ENCODE data around the gene FHL1.
"Not testable (repeated sequence)": the region's sequence is repeated elsewhere in the genome, so short reads cannot be mapped to it uniquely, and the experiment has no call there.

Gene FHL1

GRCh38 chrX:136146614-136147314 is 569 bp upstream of the FHL1 start:
- no peak for DNase-seq (ENCODE audit: low read depth in 1 of 2, low spot score in 1 of 2)

DNA sequence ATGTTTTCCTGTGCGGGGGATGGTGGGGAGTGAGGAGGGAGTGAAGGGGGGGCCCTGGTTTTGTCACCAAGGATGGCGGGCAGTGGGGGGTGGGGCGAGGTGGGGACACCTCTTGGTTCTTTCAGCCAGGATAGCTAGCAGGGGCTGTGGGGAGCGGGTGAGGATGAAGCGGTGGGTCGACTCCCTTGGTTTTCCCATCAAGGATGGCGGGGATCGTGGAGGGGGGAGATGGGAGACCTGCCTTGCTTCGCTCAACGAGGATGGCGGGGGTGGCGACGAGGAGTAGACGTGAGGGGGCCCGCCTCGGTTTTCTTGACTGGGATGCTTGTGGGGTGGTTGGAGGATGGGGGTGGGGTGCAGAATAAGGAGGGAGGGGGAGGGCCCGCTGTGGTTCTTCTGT is 643 bp downstream of the FHL1 start:
- no peak for DNase-seq (ENCODE audit: low read depth in 1 of 2, low spot score in 1 of 2)

GRCh38 chrX:136148391-136148790 is 1.1 kb downstream of the FHL1 start:
- DNase-seq (ENCODE audit: low read depth in 1 of 2, low spot score in 1 of 2): no peak

DNA sequence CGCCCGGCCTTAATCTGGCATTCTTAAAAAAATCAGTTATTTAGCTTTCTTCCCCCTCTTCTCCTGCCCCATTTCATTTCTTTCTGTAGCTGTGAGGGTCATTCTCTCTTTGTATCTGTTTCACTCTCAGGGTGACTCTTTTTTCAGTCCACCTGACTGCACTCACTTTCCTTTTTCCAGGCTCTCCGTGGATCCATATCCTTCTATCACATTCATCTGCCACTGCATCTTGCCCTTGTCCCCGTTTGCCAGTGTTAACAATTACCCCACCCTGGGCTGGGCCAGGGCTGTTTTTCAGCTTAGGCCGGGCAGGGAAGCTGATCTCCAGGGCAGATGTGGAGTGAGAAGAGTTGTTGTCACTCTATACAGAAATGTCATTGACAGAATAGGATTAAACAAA is 7.7 kb downstream of the FHL1 start:
- no peak for DNase-seq (ENCODE audit: low read depth in 1 of 2, low spot score in 1 of 2)

DNA sequence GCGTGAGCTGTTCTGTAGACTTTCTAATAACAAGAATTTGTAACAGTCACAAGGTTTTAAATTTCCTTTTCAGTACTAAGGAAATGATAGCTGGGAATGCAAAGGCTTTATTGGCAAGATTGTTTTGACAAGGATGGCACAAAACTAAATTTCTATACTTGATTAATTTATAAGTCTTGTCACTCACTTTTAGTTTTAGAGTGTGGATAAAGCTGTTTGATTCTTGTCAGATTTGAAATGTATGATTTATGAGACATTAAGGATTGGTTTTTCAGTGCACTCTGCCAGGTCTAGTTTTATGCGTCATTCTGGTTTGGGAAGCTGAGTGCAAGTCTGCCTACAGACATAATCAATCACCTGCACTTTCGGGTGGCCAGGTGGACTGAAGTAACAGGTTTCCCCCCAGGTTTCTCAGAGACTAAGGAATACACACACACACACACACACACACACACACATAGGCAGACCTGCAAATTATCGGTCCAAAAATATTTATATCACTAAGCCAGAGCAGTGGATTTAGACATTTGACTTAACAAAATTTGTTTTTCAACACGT is 9.3 kb downstream of the FHL1 start:
- no peak for DNase-seq (ENCODE audit: low read depth in 1 of 2, low spot score in 1 of 2)

- DNase-seq (ENCODE audit: low read depth in 1 of 2, low spot score in 1 of 2): no peak
Measured at GRCh38 chrX:136157187-136157586, 9.9 kb downstream of the FHL1 start.

GRCh38 chrX:136158685-136159084 is 11.4 kb downstream of the FHL1 start:
- no peak for DNase-seq (ENCODE audit: low read depth in 1 of 2, low spot score in 1 of 2)

DNA sequence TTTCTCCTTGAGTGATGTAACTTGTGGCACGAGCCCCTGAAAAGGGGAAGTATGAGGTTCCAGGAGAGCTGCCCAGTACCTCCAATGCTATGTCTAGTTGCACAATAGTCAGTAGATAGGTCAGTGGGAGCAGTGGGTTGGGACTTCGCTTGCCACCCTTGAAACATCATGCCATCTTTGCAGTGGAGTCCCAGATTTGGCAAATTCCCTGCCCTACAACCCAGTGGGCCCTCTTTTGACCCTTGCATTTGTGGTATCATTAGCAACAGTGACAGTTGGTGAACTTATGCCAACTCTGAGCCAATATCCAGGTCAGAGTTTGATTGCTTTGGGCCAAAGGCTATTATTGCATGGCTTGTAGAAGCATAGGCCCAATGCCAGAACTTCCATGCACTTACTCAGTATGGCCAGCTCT is 12.3 kb downstream of the FHL1 start:
- DNase-seq (ENCODE audit: low read depth in 1 of 2, low spot score in 1 of 2): no peak

GRCh38 chrX:136162827-136163570 is 15.7 kb downstream of the FHL1 start:
- peak in 1 of 2 donors; percentile 19 for DNase-seq (ENCODE audit: low read depth in 1 of 2, low spot score in 1 of 2)

DNA sequence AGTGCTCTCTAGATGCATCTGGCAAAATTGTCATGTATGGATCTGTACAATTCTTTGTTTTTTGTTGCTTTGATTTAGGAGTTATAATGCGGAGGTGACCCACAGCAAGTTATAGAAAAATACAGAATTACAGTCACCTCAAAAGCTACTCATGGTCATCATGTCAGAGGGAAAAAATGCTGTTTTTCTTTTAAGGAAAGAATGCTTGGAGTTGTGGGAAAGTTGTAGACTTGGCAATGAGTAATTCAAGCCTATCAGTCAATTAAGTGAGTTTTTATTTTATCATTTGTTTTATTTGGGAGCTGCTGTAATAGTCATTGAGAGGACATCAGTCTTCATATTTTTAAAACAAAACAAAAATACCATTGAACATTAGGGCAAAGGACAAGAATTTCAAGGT is 16.4 kb downstream of the FHL1 start:
- DNase-seq (ENCODE audit: low read depth in 1 of 2, low spot score in 1 of 2): no peak

DNA sequence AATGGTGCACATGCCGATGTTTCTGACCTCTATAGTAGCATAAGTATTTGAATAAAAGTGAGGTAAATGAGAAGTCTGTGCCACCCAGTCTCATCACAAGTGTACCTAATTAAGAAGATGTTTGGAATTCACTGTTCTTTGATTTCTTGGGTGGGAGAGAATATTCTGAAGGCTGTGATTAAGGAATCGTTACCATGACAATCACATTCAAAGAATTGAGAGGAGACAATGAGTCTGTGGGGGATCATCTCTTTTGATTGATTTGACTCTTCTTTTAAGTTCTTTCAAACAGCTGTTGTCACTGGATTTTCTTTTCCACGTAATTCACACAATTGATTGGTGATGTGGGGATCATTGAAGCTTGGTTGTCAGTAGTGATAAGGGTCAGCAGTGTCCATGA is 18.1 kb downstream of the FHL1 start:
- no peak for DNase-seq (ENCODE audit: low read depth in 1 of 2, low spot score in 1 of 2)

GRCh38 chrX:136166221-136166855 is 19.0 kb downstream of the FHL1 start:
- no peak for DNase-seq (ENCODE audit: low read depth in 1 of 2, low spot score in 1 of 2)

DNA sequence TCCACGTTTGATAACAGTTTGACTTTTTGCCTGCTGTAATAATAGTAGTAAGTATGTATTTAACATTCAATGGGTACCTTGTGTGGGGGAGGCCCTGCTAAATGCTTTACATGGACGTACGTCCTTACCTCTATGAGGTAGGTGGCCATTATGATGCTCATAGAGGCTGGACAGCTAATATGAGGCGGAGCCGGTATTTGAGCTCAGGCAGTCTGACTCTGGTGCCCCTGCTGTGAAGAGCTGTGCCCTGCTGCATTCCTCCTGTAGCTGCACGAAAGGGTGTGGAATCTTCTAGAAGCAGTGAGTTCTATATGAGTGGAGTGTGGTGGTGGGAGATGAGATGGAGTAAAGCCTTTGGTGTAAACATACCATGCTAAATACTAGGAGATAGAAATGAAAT is 20.7 kb downstream of the FHL1 start:
- not testable (repeated sequence) for DNase-seq (ENCODE audit: low read depth in 1 of 2, low spot score in 1 of 2)

GRCh38 chrX:136168929-136169735 is 21.8 kb downstream of the FHL1 start:
- DNase-seq (ENCODE audit: low read depth in 1 of 2, low spot score in 1 of 2): no peak

- no peak for DNase-seq (ENCODE audit: low read depth in 1 of 2, low spot score in 1 of 2)
Measured at GRCh38 chrX:136170139-136170800, 22.9 kb downstream of the FHL1 start.

- DNase-seq (ENCODE audit: low read depth in 1 of 2, low spot score in 1 of 2): no peak
Measured at GRCh38 chrX:136171420-136171819, 24.1 kb downstream of the FHL1 start.

GRCh38 chrX:136176399-136176825 is 29.1 kb downstream of the FHL1 start:
- no peak for DNase-seq (ENCODE audit: low read depth in 1 of 2, low spot score in 1 of 2)

GRCh38 chrX:136179133-136179532 is 31.8 kb downstream of the FHL1 start:
- DNase-seq (ENCODE audit: low read depth in 1 of 2, low spot score in 1 of 2): no peak

GRCh38 chrX:136182414-136182813 is 35.1 kb downstream of the FHL1 start:
- no peak for DNase-seq (ENCODE audit: low read depth in 1 of 2, low spot score in 1 of 2)

DNA sequence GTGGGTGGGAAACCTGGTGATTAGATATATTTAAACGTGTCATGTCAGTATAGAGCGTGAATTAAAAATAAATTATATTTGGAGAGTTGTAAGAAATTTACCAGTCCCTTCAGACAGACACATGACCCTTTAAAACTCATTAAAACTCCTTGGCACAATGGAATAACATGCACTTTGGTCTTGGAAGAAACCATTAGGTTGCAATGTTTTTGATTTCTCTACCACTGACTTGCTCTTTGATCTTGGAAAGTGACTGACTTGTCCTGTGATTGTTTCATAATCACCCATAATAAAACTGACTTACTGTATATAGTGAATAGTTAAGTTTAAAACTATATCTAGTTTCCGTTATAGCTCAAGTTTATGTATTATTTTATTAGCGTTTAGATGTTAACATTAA is 35.8 kb downstream of the FHL1 start:
- no peak for DNase-seq (ENCODE audit: low read depth in 1 of 2, low spot score in 1 of 2)

DNA sequence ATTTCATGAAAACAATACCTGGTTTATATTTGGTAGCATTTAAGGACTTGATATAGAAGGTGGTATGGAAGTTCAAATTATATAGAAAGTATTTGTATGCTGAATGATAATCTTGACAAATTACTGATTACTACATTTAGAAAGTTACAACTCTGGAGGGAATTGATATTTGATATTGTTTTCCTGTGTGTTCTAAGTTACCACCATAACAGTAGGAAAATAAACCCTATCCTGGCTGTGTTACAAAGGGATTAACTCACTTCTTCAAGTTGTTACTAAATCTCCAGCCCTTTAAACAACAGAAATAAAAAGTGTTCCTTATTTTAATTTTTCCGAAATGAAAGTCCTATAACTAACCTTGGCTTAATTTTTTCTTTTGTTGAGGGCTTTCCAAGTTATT is 36.6 kb downstream of the FHL1 start:
- DNase-seq (ENCODE audit: low read depth in 1 of 2, low spot score in 1 of 2): no peak
